Uterus (tissue), 4 donors: ENCODE measurements around the gene BTBD2. TPM values are rescaled to one million over a fixed set of nuclear protein-coding genes. Genes with fewer than 3 reads are reported as not detected.

ENCODE experiments used
- DNase-seq, 2 donors: peaks; one replicate each; pipeline ENCODE4 v3.0.0-alpha.2; 2019 to 2020
- H3K27ac ChIP-seq, 2 donors: fragments of 200-600 bp; sonication (generic); 1 replicate in 1 of 2; 2 replicates in 1 of 2; pipeline ENCODE4 v1.5.1; 2016 to 2018
- H3K27me3 ChIP-seq, 2 donors: fragments of 200-600 bp; sonication (generic); one replicate each; pipeline ENCODE4 v1.5.1; 2018 to 2019; ENCODE audit warnings: control low read depth in 1 of 2
- H3K36me3 ChIP-seq, 2 donors: fragments of 200-600 bp; sonication (generic); one replicate each; pipeline ENCODE4 v1.5.1; 2019; ENCODE audit warnings: control low read depth in 1 of 2
- H3K4me1 ChIP-seq, 2 donors: fragments of 200-600 bp; sonication (generic); one replicate each; pipeline ENCODE4 v1.5.1; 2018 to 2019; ENCODE audit warnings: control low read depth in 1 of 2
- H3K4me3 ChIP-seq, 2 donors: fragments of 200-600 bp; sonication (generic); 1 replicate in 1 of 2; 2 replicates in 1 of 2; pipeline ENCODE4 v1.5.1; 2018 to 2019; ENCODE audit warnings: mild to moderate bottlenecking in 1 of 2
- H3K9me3 ChIP-seq, 2 donors: fragments of 200-600 bp; sonication (generic); one replicate each; pipeline ENCODE4 v1.5.1; 2019; ENCODE audit warnings: control low read depth in 1 of 2
- POLR2A ChIP-seq, 2 donors: fragments of 450-650 bp; IDR thresholded peaks; one replicate each; pipeline ENCODE4 v1.6.1; 2016; ENCODE audit warnings: antibody characterized with exemption in 2 of 2, mild to moderate bottlenecking in 1 of 2, moderate library complexity in 1 of 2
- intact Hi-C: fragments of 100-400 bp; cut with DNase I; formaldehyde crosslinking; loops from one replicate; pipeline ENCODE4 v1.15.1; 2023; ENCODE audit warnings: low total_unique reads
- total RNA-seq, 4 donors: library from RNA; depleted of rRNA in 3 of 4; stranded (reverse); fragments of >200 nt in 3 of 4; gene quantifications; one replicate each; pipeline versions ENCODE4 v1.1.0 to v1.2.4, GENCODE V29; 2014 to 2023
- TF ChIP-seq, protein P1 (sequence below), 4 experiments: fragments of 200-600 bp in 2 of 4; fragments of 450-650 bp in 2 of 4; sonication (generic) in 2 of 4; IDR thresholded peaks; one replicate each; pipeline ENCODE4 v1.5.1; 2016 to 2019; ENCODE audit warnings: antibody characterized with exemption in 4 of 4, mild to moderate bottlenecking in 2 of 4, moderate library complexity in 1 of 4
- donor health status: DM: yes; HTN: yes; CAD: no.

Gene BTBD2
- total RNA-seq, 4 donors from 2014 or later, result 48.2 to 105 (median 61.8) TPM

GRCh38 chr19:1999856-2000515 is 15.5 kb downstream of the BTBD2 start:
- TF ChIP-seq, protein P1, sequence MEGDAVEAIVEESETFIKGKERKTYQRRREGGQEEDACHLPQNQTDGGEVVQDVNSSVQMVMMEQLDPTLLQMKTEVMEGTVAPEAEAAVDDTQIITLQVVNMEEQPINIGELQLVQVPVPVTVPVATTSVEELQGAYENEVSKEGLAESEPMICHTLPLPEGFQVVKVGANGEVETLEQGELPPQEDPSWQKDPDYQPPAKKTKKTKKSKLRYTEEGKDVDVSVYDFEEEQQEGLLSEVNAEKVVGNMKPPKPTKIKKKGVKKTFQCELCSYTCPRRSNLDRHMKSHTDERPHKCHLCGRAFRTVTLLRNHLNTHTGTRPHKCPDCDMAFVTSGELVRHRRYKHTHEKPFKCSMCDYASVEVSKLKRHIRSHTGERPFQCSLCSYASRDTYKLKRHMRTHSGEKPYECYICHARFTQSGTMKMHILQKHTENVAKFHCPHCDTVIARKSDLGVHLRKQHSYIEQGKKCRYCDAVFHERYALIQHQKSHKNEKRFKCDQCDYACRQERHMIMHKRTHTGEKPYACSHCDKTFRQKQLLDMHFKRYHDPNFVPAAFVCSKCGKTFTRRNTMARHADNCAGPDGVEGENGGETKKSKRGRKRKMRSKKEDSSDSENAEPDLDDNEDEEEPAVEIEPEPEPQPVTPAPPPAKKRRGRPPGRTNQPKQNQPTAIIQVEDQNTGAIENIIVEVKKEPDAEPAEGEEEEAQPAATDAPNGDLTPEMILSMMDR (IDR thresholded peaks at IDR 0.05), result no peak
- TF ChIP-seq POLR2A (IDR thresholded peaks at IDR 0.05), result no peak
- Histone ChIP-seq H3K27me3 (no peaks in the 10 kb centered on the region), H3K4me3 (no peak overlapping the region), H3K9me3 (no peaks in the 10 kb centered on the region), H3K27ac (no peak overlapping the region), H3K4me1 (no peaks in the 10 kb centered on the region), H3K36me3 (no peaks in the 10 kb centered on the region)
- intact Hi-C loops, result no loop called here
- no peak for DNase-seq

DNA sequence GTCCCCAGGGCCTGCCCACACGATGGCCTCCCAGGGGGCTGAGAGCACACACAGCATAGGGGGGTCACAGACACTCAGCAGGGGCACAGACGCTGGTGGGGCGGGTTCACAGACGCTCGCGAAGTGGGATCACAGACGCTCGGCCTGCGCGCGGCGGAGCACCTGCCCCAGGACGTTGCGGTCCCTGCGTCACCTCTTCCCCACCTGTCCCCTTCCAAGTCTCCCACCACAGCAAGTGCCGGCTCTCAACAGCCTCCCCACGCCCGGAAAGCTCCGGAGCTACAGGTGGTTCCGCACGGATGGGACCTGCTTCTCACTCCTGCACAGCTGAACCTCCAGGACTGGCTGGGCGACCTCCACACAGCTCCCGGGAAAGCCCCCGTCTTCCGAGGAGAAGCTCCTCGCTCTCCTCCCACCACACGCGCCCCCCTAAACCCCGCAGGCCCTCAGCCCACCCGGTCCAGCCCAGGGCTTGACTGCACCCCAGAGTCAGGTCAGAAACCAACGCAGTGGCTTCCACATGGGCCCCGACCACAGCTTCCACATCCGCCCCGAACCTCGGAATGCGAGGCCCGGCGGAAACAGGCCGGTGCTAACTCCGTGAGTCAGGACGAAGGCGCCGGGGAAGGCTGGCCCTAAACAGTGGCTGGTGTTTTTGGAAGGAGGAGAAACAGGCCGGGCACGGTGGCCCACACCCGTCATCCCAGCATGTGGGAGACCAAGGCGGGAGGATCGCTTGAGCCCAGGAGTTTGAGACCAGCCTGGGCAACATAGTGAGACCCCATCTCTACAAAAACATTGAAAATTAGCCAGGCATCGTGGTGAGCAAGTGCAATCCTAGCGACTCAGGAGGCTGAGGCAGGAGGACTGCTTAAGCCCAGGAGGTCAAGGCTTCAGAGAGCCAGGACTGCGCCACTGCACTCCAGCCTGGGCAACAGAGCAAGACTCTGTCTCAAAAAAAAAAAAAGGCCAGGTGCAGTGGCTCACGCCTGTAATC is 16.5 kb downstream of the BTBD2 start:
- TF ChIP-seq POLR2A (IDR thresholded peaks at IDR 0.05), result no peak
- TF ChIP-seq, protein P1 (IDR thresholded peaks at IDR 0.05), result no peak
- no peaks in the 10 kb centered on the region for H3K27me3 ChIP-seq
- H3K36me3 ChIP-seq, result no peaks in the 10 kb centered on the region
- no peak overlapping the region for H3K27ac ChIP-seq
- peak in 1 of 2 donors; percentile 15 for DNase-seq
- no peak overlapping the region for H3K4me3 ChIP-seq
- no peaks in the 10 kb centered on the region for H3K9me3 ChIP-seq
- no peaks in the 10 kb centered on the region for H3K4me1 ChIP-seq
- intact Hi-C loops, result no loop called here

DNA sequence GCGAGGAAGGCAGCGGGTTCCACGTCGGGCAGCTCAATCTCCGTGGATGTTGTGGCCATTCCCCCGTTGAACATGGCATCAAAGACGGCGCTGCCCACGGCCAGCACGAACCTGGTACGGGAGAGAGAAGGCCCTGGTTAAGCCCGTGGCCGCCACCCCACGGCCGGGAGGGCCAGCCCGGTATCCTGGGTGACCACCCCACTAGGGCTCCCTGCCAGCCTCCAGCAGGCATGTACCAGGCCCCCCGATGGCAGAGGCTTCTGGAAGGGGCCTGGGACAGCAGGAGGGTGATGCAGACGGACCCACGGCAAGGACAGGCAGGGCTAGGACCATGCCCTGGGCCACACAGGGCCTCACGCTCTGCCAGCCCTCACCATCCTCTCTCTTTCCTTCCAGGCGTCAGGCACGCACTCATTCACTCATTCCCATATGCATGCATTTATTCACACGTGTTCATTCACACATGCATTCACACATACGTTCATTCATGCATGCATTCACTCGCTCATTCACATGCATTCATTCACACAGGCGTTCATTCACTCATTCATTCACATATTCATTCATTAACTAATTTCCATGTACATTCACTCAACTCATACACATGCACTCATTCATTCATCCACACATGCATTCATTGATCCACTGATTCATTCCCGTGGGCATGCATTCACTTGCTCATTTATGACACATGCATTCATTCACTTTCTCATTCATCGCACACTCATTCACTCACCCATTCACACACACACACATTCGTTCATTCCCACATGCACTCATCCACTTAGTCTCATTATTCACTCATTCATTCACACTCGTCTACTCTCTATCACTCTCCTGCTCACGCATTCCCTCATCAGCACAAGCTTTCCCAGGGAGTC is 17.9 kb downstream of the BTBD2 start:
- intact Hi-C loops, result no loop called here
- H3K36me3 ChIP-seq, result no peaks in the 10 kb centered on the region
- no peaks in the 10 kb centered on the region for H3K9me3 ChIP-seq

GRCh38 chr19:1992759-1993260 is 22.7 kb downstream of the BTBD2 start:
- H3K9me3 ChIP-seq, result no peaks in the 10 kb centered on the region
- peak in 1 of 2 donors; percentile 17 for DNase-seq
- intact Hi-C loops, result no loop called here
- H3K27me3 ChIP-seq, result no peaks in the 10 kb centered on the region
- no peak overlapping the region for H3K4me3 ChIP-seq
- no peak overlapping the region for H3K27ac ChIP-seq
- no peaks in the 10 kb centered on the region for H3K4me1 ChIP-seq
- no peaks in the 10 kb centered on the region for H3K36me3 ChIP-seq
- TF ChIP-seq POLR2A (IDR thresholded peaks at IDR 0.05), result no peak
- TF ChIP-seq, protein P1 (IDR thresholded peaks at IDR 0.05), result no peak

More for the DNA sequence above, 17.9 kb downstream of the BTBD2 start:
- TF ChIP-seq POLR2A (IDR thresholded peaks at IDR 0.05), result no peak
- TF ChIP-seq, protein P1 (IDR thresholded peaks at IDR 0.05), result no peak
- H3K4me1 ChIP-seq, result no peaks in the 10 kb centered on the region
- no peak overlapping the region for H3K4me3 ChIP-seq
- no peaks in the 10 kb centered on the region for H3K27me3 ChIP-seq
- no peak overlapping the region for H3K27ac ChIP-seq
- DNase-seq, result no peak
